ENCODE measurements around the gene AAK1.

DNA sequence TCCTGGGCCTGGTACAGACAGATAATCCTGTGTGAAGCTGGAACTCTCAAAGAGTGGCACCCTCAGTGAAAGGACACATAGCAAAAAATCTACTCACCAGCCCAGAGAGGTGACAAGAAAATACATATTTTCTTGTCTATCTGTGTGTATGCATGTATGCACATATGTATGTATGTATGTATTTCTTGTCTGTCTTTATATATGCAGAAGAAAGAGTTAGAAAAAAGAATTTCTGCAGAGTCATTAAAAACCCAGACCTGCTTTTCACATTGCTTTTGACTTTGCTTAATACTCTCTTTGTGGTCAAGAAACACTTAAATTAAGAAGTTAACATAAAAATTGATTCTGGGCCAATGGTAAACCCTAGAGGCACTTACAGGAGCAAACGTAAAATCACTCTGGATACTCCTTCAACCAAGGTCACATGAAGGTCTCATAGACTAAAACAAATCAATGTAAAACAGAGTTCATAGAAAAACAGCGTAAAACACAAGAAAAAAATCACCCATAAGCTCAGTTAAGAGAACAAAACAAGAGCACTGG, 16.5 kb upstream of the AAK1 start:
- no peak for TF ChIP-seq EZH2 (IDR thresholded peaks at IDR 0.05; ENCODE audit: borderline replicate concordance, low read depth, low read length, poor library complexity, severe bottlenecking)
- TF ChIP-seq, protein P1, sequence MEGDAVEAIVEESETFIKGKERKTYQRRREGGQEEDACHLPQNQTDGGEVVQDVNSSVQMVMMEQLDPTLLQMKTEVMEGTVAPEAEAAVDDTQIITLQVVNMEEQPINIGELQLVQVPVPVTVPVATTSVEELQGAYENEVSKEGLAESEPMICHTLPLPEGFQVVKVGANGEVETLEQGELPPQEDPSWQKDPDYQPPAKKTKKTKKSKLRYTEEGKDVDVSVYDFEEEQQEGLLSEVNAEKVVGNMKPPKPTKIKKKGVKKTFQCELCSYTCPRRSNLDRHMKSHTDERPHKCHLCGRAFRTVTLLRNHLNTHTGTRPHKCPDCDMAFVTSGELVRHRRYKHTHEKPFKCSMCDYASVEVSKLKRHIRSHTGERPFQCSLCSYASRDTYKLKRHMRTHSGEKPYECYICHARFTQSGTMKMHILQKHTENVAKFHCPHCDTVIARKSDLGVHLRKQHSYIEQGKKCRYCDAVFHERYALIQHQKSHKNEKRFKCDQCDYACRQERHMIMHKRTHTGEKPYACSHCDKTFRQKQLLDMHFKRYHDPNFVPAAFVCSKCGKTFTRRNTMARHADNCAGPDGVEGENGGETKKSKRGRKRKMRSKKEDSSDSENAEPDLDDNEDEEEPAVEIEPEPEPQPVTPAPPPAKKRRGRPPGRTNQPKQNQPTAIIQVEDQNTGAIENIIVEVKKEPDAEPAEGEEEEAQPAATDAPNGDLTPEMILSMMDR (conservative IDR thresholded peaks at IDR 0.05; ENCODE audit: low read depth, low read length): no peak

Measured in A673 (cell line).